GM23338 (cell line): Measurements from ENCODE around the gene KCNK4. TPM values are rescaled to one million over a fixed set of nuclear protein-coding genes. Genes with fewer than 3 reads are reported as not detected.

ENCODE experiments used
- ATAC-seq: fragments of 200-7000 bp; cut with Tn5 transposase; 3 replicates; pipeline ENCODE4 v1.9.1; 2020
- DNase-seq: peaks from one replicate; pipeline ENCODE4 v3.0.0-alpha.2; 2015; ENCODE audit warnings: low spot score
- H2AFZ ChIP-seq: fragments of 200-600 bp; sonication (generic); 2 replicates; pipeline ENCODE4 v1.8.0; 2016; ENCODE audit warnings: antibody characterized with exemption, mild to moderate bottlenecking, moderate library complexity
- H3F3A ChIP-seq: fragments of 200-600 bp; sonication (generic); replicated peaks from 2 replicates; pipeline ENCODE4 v1.8.0; 2017; ENCODE audit warnings: antibody characterized with exemption, mixed run types, low read depth
- H3K27ac ChIP-seq: fragments of 200-600 bp; sonication (generic); 2 replicates; pipeline ENCODE4 v1.6.1; 2016; ENCODE audit warnings: low read depth
- H3K27me3 ChIP-seq: fragments of 200-600 bp; sonication (generic); 2 replicates; pipeline ENCODE4 v1.8.0; 2016; ENCODE audit warnings: mild to moderate bottlenecking, mixed run types, moderate library complexity; ENCODE audit not compliant: insufficient read depth
- H3K36me3 ChIP-seq: fragments of 200-600 bp; sonication (generic); 2 replicates; pipeline ENCODE4 v1.8.0; 2016; ENCODE audit warnings: mild to moderate bottlenecking; ENCODE audit not compliant: insufficient read depth
- H3K4me1 ChIP-seq: fragments of 200-600 bp; sonication (generic); 2 replicates; pipeline ENCODE4 v1.8.0; 2016; ENCODE audit warnings: mild to moderate bottlenecking, moderate library complexity; ENCODE audit not compliant: insufficient read depth
- H3K4me2 ChIP-seq: fragments of 200-600 bp; sonication (generic); 2 replicates; pipeline ENCODE4 v1.7.1; 2017; ENCODE audit warnings: mixed run types
- H3K4me3 ChIP-seq: fragments of 200-600 bp; sonication (generic); 2 replicates; pipeline ENCODE4 v1.6.1; 2016; ENCODE audit warnings: mixed run types
- H3K79me2 ChIP-seq: fragments of 200-600 bp; sonication (generic); replicated peaks from 2 replicates; pipeline ENCODE4 v1.8.0; 2017; ENCODE audit warnings: mild to moderate bottlenecking; ENCODE audit not compliant: insufficient read depth
- H3K9me2 ChIP-seq: fragments of 200-600 bp; sonication (generic); 2 replicates; pipeline ENCODE4 v1.8.0; 2017; ENCODE audit not compliant: insufficient read depth
- H4K20me1 ChIP-seq: fragments of 200-600 bp; sonication (generic); replicated peaks from 2 replicates; pipeline ENCODE4 v1.8.0; 2017; ENCODE audit warnings: mild to moderate bottlenecking; ENCODE audit not compliant: insufficient read depth
- H3K27ac Mint-ChIP-seq: 2 replicates; pipeline ENCODE4 v1.8.0; 2020; ENCODE audit warnings: inconsistent platforms, mild to moderate bottlenecking, moderate library complexity, mixed read lengths
- H3K27me3 Mint-ChIP-seq: 3 replicates; pipeline ENCODE4 v1.8.0; 2022; ENCODE audit warnings: low read depth, mild to moderate bottlenecking, moderate library complexity, mixed read lengths, inconsistent platforms; ENCODE audit not compliant: insufficient read depth, poor library complexity
- H3K36me3 Mint-ChIP-seq: 3 replicates; pipeline ENCODE4 v1.8.0; 2021; ENCODE audit warnings: low read depth, mild to moderate bottlenecking, inconsistent platforms, moderate library complexity, mixed read lengths
- H3K4me1 Mint-ChIP-seq: 3 replicates; pipeline ENCODE4 v1.8.0; 2020; ENCODE audit warnings: mild to moderate bottlenecking, inconsistent platforms, mixed read lengths
- H3K4me3 Mint-ChIP-seq: 3 replicates; pipeline ENCODE4 v1.8.0; 2021; ENCODE audit warnings: moderate library complexity, mild to moderate bottlenecking, inconsistent platforms, mixed read lengths
- H3K9me3 Mint-ChIP-seq: 3 replicates; pipeline ENCODE4 v1.8.0; 2020; ENCODE audit warnings: moderate library complexity, mild to moderate bottlenecking, inconsistent platforms, mixed read lengths
- ETS1 ChIP-seq: IDR thresholded peaks from 2 replicates; pipeline ENCODE4 v1.6.1; 2016; ENCODE audit warnings: antibody characterized with exemption
- EZH2phosphoT487 ChIP-seq: fragments of 200-600 bp; sonication (generic); IDR thresholded peaks from one replicate; pipeline ENCODE4 v1.8.1; 2018; ENCODE audit warnings: antibody characterized with exemption; ENCODE audit not compliant: unreplicated experiment
- JUNB ChIP-seq: IDR thresholded peaks from one replicate; pipeline ENCODE4 v1.6.1; 2016; ENCODE audit warnings: antibody characterized with exemption; ENCODE audit not compliant: unreplicated experiment
- ZNF114 ChIP-seq: fragments of 250-450 bp; sonication (Bioruptor Pico); IDR thresholded peaks from 2 replicates; pipeline ENCODE4 v1.5.0; 2020; ENCODE audit warnings: mild to moderate bottlenecking, moderate library complexity
- ZNF462 ChIP-seq: fragments of 250-450 bp; sonication (Bioruptor Pico); IDR thresholded peaks from 2 replicates; pipeline ENCODE4 v1.5.0; 2020; ENCODE audit warnings: mild to moderate bottlenecking, moderate library complexity
- polyA plus RNA-seq: library from polyadenylated mRNA; unstranded; fragments of >200 nt; fragmentation: Nextera tagmentation; extraction: Ambion mirVana; gene quantifications from 2 replicates; pipeline ENCODE4 v1.2.1, GENCODE V29; 2016
- total RNA-seq: library from RNA; depleted of rRNA; stranded (reverse); fragments of >200 nt; shearing (Covaris generic); gene quantifications from 2 replicates; pipeline ENCODE4 v1.2.3, GENCODE V29; 2014
- TF ChIP-seq, protein P1 (sequence below), 2 experiments: fragments of 200-600 bp in 1 of 2; sonication (generic) in 1 of 2; conservative IDR thresholded peaks; 2 replicates each; pipeline versions ENCODE4 v1.5.1 to v1.6.1; 2016 to 2017; ENCODE audit warnings: antibody characterized with exemption in 2 of 2, low read depth in 2 of 2, mild to moderate bottlenecking in 2 of 2, moderate library complexity in 1 of 2

Gene KCNK4
- total and polyA plus RNA-seq, 2 experiments from 2014 or later: 1.0 TPM; not detected in 1

GRCh38 chr11:64342869-64343745 is 52.0 kb downstream of the KCNK4 start (continued):
- no peak for TF ChIP-seq ZNF462 (CRISPR knock-in tag)
- no peak for TF ChIP-seq JUNB
- TF ChIP-seq ETS1: no peak

DNA sequence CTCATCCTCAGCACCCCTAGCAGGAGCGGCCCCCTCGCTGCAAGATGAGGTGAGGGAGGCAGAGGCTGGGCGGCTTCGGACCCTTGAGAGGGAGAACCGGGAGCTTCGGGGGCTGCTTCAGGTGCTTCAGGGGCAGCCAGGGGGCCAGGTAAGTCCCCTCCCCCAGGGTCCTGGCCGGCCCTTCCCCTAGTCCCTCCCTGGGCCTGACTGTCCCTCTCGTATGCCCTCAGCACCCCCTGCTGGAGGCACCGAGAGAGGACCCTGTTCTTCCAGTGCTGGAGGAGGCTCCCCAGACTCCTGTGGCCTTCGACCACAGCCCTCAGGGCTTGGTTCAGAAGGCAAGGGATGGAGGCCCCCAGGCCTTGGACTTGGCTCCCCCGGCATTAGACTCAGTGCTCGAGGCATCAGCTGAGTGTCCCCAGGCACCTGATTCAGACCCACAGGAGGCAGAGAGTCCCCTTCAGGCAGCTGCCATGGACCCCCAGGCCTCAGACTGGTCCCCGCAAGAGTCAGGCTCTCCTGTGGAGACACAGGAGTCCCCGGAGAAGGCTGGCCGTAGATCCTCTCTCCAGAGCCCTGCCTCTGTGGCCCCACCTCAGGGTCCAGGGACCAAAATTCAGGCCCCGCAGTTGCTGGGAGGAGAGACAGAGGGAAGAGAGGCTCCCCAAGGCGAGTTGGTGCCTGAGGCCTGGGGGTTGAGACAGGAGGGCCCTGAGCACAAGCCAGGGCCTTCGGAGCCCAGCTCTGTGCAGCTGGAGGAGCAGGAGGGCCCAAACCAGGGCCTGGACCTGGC is 52.9 kb downstream of the KCNK4 start:
- H3K27me3 ChIP-seq: no peaks in the 10 kb centered on the region
- Mint-ChIP-seq H3K27ac (no peak overlapping the region), H3K4me1 (peaks cover 14% of the 10 kb centered on the region), H3K9me3 (no peaks in the 10 kb centered on the region), H3K36me3 (no peaks in the 10 kb centered on the region; the same call in 2 of the 3 replicates), H3K4me3 (no peak overlapping the region), H3K27me3 (peaks cover 33% of the 10 kb centered on the region)
- no peaks in the 10 kb centered on the region for H3K79me2 ChIP-seq
- H3K36me3 ChIP-seq: no peaks in the 10 kb centered on the region
- 0 out of 2 replicates have a peak, but pooled peaks cover 5% of the 10 kb centered on the region for H3F3A ChIP-seq
- H3K27ac ChIP-seq: no peak overlapping the region
- TF ChIP-seq JUNB (no peak), EZH2phosphoT487 (no peak), ZNF114 (CRISPR knock-in tag) (no peak)
- TF ChIP-seq, protein P1, sequence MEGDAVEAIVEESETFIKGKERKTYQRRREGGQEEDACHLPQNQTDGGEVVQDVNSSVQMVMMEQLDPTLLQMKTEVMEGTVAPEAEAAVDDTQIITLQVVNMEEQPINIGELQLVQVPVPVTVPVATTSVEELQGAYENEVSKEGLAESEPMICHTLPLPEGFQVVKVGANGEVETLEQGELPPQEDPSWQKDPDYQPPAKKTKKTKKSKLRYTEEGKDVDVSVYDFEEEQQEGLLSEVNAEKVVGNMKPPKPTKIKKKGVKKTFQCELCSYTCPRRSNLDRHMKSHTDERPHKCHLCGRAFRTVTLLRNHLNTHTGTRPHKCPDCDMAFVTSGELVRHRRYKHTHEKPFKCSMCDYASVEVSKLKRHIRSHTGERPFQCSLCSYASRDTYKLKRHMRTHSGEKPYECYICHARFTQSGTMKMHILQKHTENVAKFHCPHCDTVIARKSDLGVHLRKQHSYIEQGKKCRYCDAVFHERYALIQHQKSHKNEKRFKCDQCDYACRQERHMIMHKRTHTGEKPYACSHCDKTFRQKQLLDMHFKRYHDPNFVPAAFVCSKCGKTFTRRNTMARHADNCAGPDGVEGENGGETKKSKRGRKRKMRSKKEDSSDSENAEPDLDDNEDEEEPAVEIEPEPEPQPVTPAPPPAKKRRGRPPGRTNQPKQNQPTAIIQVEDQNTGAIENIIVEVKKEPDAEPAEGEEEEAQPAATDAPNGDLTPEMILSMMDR (conservative IDR thresholded peaks at IDR 0.05; ENCODE audit: low read depth in 2 of 2): peak; percentile 38 to 76
- H3K4me2 ChIP-seq: no peak overlapping the region
- no peak overlapping the region for H3K4me3 ChIP-seq
- peaks cover 11% of the 10 kb centered on the region; the same call in 1 of the 2 replicates for H3K4me1 ChIP-seq
- H2AFZ ChIP-seq: no peak overlapping the region
- H4K20me1 ChIP-seq: no peaks in the 10 kb centered on the region
- DNase-seq: no peak
- ATAC-seq: peak; percentile 10
- no peaks in the 10 kb centered on the region for H3K9me2 ChIP-seq
